ENCODE data around the gene MERTK. TPM values are rescaled to one million over a fixed set of nuclear protein-coding genes. Genes with fewer than 3 reads are reported as not detected.
A peak's percentile ranks its signal among the peaks of the same experiment; 100 is the strongest.

MERTK gene
- total and polyA plus RNA-seq, 10 of the 15 experiments (the other 5 are each of a cell fraction or from before 2014, with no cell fraction given): 0.13 to 30.6 (median 0.50) TPM

DNA sequence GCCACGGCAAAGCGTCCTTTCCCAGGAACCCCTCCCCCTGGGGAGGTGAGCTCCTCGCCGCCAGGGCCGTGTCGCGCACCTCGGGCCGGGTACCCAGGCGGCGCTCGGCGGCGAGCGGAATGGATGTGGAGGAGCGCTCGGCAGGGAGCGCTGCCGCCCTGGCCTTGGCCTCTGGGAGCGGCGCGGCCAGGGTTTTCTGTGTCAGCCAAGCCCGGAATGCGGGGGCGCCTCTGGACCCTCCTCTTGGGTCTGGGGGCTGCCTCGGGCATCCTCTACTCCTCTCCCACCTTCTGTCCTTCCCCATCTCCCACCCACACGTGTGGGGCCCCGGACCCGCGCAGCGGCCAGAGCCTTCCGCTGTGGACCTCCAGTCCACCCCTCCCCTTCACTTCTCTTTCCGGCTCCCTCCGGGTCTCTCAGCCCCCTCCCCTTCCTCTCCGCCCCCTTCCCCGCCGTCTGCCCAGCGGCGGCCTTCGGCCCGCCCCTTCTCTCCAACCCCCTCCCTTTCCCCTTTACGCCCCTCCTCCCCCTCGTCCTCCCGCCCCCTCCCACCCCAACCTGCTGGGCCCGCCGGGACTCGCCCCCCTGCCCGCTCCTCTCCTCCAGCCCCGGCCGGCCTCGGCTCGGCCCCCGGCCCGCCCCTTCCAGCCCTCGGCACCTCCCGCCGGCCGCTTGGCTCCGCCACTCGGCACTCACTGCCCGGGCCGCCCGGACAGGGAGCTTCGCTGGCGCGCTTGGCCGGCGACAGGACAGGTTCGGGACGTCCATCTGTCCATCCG, at the start of gene MERTK (continued):
- TF ChIP-seq, protein P1, sequence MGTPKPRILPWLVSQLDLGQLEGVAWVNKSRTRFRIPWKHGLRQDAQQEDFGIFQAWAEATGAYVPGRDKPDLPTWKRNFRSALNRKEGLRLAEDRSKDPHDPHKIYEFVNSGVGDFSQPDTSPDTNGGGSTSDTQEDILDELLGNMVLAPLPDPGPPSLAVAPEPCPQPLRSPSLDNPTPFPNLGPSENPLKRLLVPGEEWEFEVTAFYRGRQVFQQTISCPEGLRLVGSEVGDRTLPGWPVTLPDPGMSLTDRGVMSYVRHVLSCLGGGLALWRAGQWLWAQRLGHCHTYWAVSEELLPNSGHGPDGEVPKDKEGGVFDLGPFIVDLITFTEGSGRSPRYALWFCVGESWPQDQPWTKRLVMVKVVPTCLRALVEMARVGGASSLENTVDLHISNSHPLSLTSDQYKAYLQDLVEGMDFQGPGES (IDR thresholded peaks at IDR 0.05): no peak
- peak; percentile 69; the same call in 1 of the 2 replicates for TF ChIP-seq NBN (IDR thresholded peaks at IDR 0.05)
- TF ChIP-seq, protein P2, sequence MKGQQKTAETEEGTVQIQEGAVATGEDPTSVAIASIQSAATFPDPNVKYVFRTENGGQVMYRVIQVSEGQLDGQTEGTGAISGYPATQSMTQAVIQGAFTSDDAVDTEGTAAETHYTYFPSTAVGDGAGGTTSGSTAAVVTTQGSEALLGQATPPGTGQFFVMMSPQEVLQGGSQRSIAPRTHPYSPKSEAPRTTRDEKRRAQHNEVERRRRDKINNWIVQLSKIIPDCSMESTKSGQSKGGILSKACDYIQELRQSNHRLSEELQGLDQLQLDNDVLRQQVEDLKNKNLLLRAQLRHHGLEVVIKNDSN (IDR thresholded peaks at IDR 0.05; ENCODE audit: borderline replicate concordance, extremely low read length, insufficient read depth, low read depth, low read length): no peak
- TF ChIP-seq BHLHE40 (IDR thresholded peaks at IDR 0.05; ENCODE audit: borderline replicate concordance in 1 of 2, low read depth in 2 of 2, low read length in 1 of 2): peak; percentile 6 to 43; a peak in 1 of 4 replicates
- TF ChIP-seq YY1 (IDR thresholded peaks at IDR 0.05; ENCODE audit: low read depth, low read length): peak; percentile 44; the same call in 1 of the 2 replicates
- TF ChIP-seq EED (IDR thresholded peaks at IDR 0.05; ENCODE audit: low read depth): no peak
- peak; percentile 52 for TF ChIP-seq RAD21 (IDR thresholded peaks at IDR 0.05; ENCODE audit: insufficient read depth, low read depth, low read length)
- no peak for TF ChIP-seq PAX8 (IDR thresholded peaks at IDR 0.05)
- 0 out of 2 replicates have a peak, but pooled peaks have one; percentile 31 for TF ChIP-seq CHD2 (IDR thresholded peaks at IDR 0.05; ENCODE audit: borderline replicate concordance, low read depth, low read length)
- TF ChIP-seq, protein P3, sequence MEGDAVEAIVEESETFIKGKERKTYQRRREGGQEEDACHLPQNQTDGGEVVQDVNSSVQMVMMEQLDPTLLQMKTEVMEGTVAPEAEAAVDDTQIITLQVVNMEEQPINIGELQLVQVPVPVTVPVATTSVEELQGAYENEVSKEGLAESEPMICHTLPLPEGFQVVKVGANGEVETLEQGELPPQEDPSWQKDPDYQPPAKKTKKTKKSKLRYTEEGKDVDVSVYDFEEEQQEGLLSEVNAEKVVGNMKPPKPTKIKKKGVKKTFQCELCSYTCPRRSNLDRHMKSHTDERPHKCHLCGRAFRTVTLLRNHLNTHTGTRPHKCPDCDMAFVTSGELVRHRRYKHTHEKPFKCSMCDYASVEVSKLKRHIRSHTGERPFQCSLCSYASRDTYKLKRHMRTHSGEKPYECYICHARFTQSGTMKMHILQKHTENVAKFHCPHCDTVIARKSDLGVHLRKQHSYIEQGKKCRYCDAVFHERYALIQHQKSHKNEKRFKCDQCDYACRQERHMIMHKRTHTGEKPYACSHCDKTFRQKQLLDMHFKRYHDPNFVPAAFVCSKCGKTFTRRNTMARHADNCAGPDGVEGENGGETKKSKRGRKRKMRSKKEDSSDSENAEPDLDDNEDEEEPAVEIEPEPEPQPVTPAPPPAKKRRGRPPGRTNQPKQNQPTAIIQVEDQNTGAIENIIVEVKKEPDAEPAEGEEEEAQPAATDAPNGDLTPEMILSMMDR (IDR thresholded peaks at IDR 0.05 in 2 of 3, conservative IDR thresholded peaks at IDR 0.05 in 1 of 3; ENCODE audit: control insufficient read depth in 2 of 3, extremely low read depth in 1 of 3, insufficient read depth in 1 of 3, low read depth in 3 of 3, low read length in 3 of 3): peak; percentile 33 to 69 (median 40); a peak in 5 of 6 replicates
- 0 out of 2 replicates have a peak, but pooled peaks have one; percentile 11 for TF ChIP-seq RFX5 (IDR thresholded peaks at IDR 0.05; ENCODE audit: low read depth, low read length)
- TF ChIP-seq RAD51 (IDR thresholded peaks at IDR 0.05): no peak
- TF ChIP-seq ESRRA (IDR thresholded peaks at IDR 0.05; ENCODE audit: low read length): 0 out of 2 replicates have a peak, but pooled peaks have one; percentile 22
- TF ChIP-seq STAT1 (conservative IDR thresholded peaks at IDR 0.05): no peak
- peak; percentile 43 for TF ChIP-seq HDAC6 (IDR thresholded peaks at IDR 0.05; ENCODE audit: unreplicated experiment)
- TF ChIP-seq NR2F1 (conservative IDR thresholded peaks at IDR 0.05): 0 out of 2 replicates have a peak, but pooled peaks have one; percentile 7
- TF ChIP-seq, protein P4, sequence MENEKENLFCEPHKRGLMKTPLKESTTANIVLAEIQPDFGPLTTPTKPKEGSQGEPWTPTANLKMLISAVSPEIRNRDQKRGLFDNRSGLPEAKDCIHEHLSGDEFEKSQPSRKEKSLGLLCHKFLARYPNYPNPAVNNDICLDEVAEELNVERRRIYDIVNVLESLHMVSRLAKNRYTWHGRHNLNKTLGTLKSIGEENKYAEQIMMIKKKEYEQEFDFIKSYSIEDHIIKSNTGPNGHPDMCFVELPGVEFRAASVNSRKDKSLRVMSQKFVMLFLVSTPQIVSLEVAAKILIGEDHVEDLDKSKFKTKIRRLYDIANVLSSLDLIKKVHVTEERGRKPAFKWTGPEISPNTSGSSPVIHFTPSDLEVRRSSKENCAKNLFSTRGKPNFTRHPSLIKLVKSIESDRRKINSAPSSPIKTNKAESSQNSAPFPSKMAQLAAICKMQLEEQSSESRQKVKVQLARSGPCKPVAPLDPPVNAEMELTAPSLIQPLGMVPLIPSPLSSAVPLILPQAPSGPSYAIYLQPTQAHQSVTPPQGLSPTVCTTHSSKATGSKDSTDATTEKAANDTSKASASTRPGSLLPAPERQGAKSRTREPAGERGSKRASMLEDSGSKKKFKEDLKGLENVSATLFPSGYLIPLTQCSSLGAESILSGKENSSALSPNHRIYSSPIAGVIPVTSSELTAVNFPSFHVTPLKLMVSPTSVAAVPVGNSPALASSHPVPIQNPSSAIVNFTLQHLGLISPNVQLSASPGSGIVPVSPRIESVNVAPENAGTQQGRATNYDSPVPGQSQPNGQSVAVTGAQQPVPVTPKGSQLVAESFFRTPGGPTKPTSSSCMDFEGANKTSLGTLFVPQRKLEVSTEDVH (IDR thresholded peaks at IDR 0.05; ENCODE audit: low read depth, partially characterized antibody): no peak
- TF ChIP-seq EGR1 (IDR thresholded peaks at IDR 0.05; ENCODE audit: borderline replicate concordance in 1 of 2, low read depth in 2 of 2, low read length in 2 of 2): peak in 1 of 2 experiments; percentile 17; a peak in 1 of 3 replicates
- no peak for TF ChIP-seq FOXM1 (IDR thresholded peaks at IDR 0.05; ENCODE audit: low read depth, low read length)

All from GM12878 (cell line).